Bone marrow (tissue), 2 donors: ENCODE measurements around the gene KIAA0825.

Experiments used
- DNase-seq, 2 donors: peaks; one replicate each; lab custom pipeline; 2025; lab: John Stamatoyannopoulos, UW

Gene KIAA0825

DNA sequence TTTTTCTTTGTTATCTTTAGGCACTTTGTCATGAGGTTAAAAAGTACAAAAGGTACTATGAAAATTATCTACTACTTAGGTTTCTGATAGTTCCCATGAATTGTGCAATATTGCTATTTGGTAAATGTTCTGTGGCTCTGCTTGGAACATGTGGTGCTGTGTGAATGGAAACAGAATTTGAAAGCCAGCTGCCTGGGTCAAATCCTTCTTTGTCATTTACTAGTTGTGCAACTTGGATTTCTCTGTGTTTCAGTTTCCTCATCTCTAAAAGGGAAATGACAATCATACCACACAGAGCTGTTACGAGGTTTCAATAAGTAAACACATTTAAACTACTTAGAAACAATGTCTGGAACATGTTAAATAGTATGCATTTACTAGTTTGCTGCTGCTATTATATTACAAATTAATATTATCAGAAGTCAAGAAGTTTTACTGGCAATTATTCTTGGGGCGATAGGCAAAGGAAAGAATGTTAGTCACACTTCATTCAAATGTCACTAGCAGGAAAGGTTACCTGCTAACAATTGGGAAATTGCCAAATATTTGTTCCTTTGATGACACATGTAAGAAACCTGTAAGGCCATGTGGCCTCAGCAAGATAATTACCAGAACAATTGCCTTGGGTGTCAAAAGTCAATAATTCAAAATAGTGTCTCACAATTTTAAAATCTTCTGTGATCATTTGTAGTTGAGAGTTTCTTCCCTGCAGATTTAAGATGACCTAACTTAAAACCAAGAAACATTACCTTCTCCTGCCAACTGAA is 184.8 kb downstream of the KIAA0825 start:
- DNase-seq = peak in 1 of 2 donors; percentile 70

DNA sequence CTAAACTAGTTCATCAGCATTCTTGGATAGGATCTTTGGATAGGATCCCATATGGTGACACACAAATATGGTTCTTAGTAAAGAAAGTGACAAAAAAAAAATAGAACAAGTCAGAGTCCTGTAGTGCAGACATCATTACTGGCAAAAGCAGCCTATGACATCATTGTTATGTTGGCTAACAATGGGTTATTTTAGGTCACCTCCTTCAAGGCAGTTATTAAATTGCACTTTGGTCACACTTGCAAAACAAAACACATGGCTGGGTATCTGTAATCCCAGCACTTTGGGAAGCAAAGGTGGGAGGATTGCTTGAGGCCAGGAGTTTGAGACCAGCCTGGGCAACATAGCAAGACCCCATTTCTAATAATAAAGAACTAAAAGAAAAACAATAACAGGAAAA is 185.9 kb downstream of the KIAA0825 start:
- DNase-seq = no peak

DNA sequence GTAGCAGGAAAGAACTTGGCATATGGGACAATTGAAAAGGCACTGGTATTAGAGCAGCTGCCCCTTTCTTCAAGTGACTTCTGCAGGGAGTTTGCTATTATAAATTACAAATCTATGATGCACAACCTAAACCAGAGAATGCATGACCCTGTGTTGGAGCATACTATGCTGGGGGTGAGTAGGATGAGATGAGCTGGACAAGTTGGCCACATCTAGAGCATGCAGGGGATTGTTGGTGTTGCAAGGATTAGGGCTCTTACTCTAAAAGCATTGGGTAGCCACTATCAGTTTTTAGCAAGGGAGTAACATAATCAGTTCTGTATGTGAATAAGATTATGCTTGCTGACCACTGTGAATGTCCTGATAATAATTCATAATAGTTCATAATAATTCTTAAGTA is 186.7 kb downstream of the KIAA0825 start:
- no peak for DNase-seq

DNA sequence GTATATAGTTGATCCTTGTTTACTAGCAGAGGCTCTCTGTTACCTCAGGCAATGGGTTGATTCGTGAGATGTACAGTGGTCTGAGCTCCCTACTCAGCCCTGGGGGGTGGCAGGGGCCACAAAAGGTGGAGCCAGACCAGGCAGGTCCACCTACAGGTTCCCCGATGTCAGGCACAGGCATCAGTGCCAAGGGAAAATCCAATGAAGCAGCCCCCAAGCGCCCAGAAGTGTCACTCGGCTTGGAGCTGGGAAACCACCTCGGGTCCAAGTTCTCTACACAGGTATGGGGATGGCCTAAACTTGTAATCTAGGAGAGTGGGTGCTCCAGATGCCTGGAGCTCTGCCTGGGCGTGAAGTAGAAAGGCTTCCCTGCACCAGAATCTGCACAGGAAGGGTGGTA is 188.8 kb downstream of the KIAA0825 start:
- DNase-seq = no peak

DNA sequence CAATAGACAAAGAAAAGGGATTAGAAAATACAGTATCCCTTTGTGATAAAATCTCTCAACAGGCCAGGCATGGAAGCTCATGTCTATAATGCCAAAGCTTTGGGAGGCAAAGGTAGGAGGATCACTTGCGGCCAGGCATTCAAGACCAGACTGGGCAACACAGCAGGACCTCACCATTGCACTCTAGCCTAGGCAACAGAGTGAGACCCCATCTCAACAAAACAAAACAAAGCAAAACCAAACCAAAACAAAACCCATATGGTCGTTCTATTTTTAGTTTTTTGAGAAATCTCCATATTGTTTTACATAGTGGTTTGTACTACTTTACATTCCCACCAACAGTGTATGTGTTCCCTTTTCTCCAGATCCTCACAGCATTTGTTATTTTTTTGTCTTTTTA is 193.0 kb downstream of the KIAA0825 start:
- DNase-seq = no peak

DNA sequence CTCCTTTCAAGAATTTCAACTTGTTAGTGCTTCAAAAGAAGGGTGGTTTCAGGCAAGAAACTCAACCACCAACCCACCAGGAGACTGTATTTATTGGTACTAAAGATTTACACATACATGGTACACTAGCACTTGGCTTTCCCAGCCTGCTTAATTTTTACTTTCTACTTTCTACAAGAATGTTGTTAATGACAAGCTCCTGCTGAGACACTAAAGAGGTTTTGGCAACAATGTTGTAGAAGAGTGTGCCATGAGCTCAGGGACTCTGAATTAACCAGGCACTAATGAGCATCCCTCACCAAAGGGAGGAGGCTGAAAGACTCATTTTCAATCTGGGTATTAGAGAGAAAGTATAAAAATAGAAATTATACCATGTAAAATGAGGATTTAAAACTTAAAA is 195.0 kb downstream of the KIAA0825 start:
- no peak for DNase-seq

DNA sequence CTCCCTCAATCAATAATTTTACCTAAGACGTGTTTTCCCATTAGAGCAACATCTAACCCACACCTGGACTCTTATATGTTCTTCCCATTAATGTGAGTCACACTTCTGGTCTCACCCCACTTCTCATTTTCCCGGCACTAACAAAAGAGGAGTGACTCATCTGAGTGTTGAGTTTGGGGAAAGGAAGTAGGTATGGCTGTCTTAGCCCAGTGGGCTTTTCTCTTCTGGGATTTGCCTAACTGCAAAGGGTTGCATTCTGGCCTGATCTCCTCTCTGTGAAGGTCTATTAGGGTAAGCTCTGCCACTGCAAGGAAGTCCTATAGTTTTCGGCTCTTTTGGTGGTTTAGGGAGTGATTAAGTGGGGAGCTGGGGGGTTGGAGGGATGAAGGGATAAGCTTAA is 195.6 kb downstream of the KIAA0825 start:
- peak in 1 of 2 donors; percentile 49 for DNase-seq

DNA sequence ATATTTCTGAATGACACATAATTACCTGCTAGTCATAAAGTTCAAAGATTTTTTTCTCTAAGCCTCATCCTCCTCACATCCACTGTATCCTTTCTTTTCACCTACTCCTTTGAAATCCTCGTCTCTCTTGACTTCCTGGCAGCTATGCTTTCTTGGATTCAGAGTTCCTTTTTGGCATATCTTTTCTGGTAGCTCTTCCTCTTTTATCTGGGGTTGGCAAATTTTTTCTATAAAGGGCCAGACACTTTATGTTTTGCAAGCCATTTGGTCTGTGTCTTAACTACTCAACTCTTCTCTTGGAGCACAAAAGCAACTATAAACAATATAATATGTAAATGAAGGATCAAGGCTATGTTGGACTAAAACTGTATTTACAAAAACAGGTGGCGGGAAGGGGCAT is 197.5 kb downstream of the KIAA0825 start:
- no peak for DNase-seq

DNA sequence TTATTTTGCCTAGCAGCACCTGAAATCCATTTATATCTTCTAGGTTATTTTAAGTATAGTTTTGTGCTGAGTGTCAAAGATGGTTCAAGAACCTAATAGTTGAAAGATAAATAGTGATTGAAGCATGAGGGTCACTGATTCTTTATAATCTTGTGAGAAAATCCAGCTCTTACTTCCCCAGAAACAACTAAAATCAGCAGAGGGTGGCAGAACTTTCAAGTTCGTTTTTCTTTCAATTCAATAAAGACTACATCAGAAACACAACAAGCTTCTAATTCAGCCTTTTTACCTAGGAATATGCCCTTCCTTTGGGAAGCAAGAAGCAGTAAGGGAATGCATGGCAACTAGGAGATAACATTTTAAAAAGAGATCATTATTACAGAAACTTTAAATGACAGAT is 202.6 kb downstream of the KIAA0825 start:
- no peak for DNase-seq

DNA sequence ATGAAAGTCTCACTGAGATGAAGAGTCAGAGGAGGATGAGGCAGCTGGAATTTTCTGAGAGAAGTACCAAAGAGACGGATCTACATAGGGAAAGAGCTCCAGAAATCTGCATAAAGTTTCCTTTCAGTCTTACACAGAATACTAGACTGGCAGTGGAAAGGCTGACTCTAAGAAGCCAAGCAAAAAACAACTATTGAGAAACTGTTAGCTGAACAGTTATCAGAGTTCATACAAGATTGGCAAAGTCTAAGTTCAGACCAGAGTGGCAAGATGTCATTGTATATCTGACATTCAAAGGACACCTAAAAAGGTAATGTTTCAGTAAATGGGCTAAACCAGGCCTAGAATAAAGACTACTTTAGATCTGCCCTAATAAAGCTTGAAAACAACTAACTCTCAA is 209.0 kb downstream of the KIAA0825 start:
- DNase-seq = no peak

DNA sequence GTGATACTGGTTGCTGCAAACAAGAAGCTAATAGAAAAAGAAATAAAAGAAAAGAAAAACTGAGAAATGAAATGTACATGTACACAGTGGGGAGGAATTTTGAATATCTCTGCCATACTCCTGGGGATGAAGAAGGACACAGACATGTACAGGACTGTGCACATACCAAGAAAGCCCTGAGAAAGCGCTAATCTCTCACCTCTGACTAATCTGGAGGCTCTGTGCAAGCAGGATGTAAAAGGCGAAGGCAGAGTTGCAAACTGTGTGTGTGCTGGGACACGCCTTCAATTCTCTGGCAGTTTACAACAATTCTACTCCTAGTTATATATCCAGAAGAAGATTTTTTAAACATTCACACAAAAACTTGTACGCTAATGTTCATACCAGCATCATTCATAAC is 211.4 kb downstream of the KIAA0825 start:
- DNase-seq = no peak

DNA sequence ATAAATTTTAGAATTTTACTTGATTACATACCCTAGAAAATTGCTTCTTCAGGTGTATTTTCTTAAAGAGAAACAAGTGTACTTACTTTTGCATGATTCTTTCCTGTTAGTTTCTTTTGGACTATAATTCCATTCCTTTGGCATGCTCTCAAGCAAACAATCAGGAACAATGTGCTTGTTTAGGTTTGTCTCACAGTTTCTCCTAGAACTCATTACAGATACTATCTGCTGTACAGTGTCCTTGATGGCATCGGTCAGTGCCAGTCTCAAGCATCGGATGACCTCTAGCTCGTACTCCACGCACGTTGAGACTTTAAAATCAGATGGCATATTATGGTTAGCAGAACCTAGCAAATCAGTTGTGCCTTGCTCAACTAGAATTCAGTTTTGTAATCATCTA is 214.9 kb downstream of the KIAA0825 start:
- no peak for DNase-seq

DNA sequence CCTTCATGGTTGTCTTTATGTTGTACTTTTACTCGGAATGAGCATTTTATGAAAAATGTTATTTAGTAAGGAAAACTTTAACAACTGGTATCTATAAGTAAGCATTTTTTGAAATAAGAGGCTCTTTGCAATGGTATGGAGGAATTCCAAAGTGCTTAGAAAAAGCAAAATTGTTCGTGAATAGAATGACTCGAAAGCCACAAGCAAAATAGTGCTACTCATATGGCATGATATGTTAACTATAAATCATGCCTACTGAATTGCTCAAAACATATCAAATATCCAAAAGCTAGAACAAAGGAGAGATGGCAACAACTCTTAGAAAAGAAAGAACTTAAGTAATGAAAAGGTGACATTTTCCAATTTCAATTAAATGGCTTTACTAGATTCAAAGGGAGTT is 216.3 kb downstream of the KIAA0825 start:
- no peak for DNase-seq

DNA sequence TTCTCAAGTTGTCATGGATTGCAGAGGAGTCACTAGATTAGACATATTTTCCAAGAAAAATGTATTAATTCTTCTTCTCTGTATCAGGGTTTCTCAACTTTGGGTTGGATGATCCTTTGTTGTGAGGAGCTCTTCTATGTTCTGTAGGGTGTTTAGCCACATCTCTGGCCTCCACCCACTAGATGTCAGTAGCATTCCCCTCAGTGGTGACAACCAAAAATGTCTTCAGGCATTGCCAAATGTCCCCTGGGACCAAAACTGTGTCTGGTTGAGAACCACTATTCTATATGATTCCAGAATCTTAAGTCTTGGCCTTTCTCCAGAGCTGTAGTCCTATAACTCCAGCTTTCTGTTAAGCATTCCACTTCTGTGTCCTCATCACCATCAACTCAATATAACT is 220.9 kb downstream of the KIAA0825 start:
- no peak for DNase-seq

DNA sequence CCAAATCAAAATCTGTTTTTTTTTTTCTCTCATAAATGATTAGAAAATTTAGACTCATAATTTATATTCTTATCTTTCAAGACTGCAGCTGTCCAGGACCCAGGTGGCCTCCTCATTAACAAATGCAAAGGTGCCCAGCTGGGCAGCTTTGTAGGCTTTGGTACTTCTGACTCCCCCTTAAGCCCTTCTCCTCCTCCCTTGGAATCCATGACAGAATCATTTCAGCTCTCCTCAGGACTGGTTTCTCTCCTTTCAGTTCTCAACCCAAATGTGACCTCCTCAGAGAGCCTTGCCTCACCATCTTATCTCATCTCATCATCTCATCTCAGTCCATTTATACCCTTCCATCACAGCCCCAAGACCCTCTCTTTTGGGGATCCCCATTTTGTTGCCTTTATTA is 221.7 kb downstream of the KIAA0825 start:
- DNase-seq = no peak

DNA sequence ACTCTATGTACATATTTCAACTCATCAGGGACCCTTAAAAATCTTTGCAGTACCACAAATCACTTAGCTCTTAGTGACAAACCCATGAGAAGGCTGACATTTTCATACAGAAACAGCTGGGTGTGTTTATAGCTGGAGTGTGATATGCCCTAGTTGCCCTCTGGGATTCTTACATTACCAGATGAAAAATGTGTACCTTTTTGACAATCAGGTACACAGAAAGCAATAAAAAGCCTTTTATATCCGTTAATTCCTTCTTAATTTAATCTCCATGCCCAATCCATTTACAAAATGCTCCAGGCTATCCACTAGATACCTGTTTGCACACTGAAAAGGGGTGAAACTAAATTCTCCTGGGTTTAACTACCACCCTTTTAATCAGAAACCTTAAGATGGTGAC is 222.9 kb downstream of the KIAA0825 start:
- DNase-seq = no peak

DNA sequence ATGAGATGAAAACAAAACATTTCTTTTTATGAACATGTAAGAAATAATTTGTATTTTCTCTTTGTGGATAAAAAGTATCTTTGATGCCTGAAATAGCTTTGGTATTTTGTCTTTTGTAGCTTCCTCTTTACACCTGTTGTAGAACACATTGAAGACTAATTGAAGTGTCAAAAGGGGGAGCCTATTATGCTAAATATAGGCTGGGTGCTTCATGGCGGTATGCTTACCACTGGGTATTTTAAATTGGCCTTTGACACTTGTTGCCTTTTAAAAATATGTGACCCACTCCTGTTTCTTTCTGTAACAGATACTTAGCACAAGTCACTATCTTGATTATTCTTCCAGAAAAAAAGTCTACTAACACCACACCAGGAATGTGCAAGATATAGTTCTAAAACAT is 226.4 kb downstream of the KIAA0825 start:
- no peak for DNase-seq

DNA sequence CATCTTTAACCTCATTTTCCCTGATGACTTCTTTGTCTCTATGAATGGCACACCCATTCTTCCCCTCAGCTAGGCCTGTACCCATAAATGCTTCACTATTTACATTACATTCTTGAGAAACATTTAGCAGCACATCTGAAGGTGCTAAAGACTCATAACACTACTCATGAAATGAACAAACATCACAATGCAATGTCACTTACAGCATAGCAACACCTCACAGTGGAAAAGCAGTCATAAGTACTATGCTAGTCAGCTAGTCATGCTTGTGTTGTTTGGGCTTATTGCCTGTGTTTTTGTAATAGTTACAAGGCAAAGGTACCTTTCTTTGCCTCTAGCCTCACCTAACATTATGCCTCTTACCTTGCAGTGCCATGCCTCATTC is 228.9 kb downstream of the KIAA0825 start:
- no peak for DNase-seq

DNA sequence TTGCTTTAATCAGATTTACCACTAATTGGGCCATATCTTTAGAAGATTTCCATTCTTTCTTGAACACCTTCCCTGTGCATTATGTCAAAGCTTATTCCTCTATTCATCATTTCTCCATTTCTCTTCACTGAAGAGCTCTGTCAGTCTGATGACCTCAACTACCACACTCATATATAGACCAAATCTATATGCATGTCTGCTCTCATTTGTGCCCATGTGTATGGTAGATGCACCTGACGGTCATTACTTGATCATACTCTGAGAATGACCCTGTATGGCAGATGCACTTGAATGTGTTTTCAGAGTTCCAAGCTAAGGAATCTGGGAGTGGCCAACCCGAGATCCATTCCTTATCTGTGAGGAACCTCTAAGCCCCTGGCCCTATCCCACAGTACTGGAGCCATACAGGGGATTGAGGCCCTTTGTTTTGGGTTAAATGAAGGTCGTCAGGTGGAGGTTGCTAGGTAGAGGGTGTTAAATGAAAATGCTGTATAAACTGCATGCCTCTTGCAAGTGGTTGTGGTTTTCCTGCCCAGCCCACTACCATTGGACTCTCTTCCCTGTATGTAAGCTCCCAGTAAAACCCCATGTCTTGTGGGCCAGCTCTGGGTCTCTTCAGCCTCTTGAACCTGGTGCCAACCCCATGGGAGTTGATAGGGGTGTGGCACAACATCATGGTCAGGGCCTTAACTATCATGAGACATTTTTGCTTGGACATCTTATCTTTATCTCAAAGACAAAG is 229.5 kb downstream of the KIAA0825 start:
- DNase-seq = no peak

DNA sequence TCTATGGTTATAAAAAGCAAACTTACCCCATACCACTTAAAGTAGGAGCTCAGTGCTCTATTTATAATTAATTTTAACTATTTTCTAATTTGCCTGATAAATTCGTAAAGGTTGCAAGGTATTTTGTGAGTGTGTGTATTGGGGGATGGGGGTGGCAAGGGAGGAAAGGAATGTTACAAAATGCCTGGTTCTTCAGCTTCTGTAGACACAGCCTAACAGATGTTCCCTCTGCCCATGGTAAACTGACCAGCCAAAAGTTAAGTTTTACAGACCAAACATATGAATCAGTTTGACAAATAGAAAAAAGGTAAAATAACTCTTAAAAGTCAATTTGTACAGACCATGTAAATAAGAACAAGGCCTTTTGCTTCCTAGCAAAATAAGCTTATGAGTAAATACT is 232.6 kb downstream of the KIAA0825 start:
- DNase-seq = no peak

DNA sequence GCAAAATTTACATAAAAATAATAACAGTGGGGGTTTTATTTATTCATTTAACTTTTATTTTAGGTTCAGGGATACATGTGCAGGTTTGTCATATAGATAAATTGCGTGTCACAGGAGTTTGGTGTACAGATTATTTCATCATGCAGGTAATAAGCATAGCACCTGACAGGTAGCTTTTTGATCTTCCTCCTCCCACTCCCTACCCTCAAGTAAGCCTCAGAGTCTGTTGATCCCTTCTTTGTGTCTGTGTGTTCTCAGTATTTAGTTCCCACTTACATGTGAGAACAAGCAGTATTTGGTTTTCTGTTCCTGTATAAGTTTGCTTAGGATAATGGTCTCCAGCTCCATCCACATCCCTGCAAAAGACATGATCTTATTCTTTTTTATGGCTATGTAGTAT is 240.3 kb downstream of the KIAA0825 start:
- DNase-seq = no peak

DNA sequence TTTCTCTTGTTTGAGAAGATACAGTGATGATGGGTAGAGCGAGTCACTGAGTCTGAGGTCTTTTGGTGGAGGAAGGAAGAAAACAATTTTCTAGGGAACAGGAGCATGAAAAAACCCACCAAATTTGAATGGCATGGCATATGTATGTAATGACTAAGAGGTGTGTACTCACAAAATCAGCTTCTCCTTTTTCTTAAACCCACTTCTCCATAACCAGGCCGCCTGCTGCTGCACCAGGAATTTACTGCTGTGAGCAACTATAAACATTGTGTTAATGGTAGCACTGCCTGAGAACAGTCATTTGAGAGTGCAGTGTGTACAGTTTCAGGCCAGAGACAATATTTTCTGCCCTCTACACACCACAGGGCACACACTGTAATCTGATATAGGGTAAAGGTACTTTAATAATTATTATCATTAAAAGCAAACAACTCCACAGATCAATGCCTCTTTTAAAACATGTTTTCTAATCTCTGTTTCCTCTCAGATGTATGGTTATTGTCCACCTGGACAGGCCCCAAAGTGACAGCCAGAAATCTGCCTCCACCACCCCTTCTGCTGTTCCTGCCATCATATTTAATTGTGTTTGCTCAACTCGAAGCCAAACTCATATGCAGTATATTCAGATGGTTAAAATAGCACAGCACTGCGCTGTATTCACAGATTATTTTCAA is 241.6 kb downstream of the KIAA0825 start:
- peak in 1 of 2 donors; percentile 53 for DNase-seq

DNA sequence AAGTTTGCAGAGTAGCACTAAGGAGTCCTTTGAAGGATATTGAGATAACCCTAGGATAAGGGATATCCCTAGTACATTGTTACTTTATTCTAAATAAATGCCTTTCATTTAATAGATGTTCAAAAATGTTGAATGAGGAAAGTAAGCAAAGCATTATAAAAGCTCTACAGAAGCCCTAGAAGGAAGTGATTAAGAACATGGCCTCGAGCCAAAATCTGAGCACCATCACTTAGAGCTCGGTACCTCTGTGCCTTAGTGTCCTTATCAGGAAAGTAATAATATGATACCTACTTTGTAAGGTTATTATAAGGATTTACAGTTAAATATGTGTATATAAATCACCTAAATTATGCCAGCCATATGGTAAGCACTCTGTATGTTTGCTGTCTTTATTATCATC is 242.6 kb downstream of the KIAA0825 start:
- no peak for DNase-seq
